Measurements from ENCODE around the gene GPATCH8. TPM values are rescaled to one million over a fixed set of nuclear protein-coding genes. Genes with fewer than 3 reads are reported as not detected.
"Not testable (repeated sequence)": the region's sequence is repeated elsewhere in the genome, so short reads cannot be mapped to it uniquely, and the experiment has no call there.

GPATCH8 gene
- total RNA-seq, 5 donors from 2014 or later (not counting 1 experiment from before 2014, with no cell fraction given): 68.1 to 86.0 (median 69.0) TPM

DNA sequence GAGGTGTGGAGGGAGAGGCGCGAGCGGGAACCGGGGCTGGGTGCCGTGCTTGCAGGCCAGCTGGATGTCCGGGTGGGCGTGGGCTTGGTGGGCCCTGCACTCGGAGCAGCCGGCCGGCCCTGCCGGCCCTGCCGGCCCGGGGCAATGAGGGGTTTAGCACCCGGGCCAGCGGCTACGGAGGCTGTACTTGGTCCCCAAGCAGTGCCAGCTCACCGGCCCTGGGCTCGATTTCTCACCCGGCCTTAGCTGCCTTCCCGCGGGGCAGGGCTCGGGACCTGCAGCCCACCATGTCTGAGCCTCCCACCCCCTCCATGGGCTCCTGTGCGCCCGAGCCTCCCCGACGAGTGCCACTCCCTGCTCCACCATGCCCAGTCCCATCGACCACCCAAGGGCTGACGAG is 24.7 kb upstream of the GPATCH8 start:
- 96% methylated on average over 14 of the region's 28 CpGs for WGBS (ENCODE audit: insufficient coverage)

DNA sequence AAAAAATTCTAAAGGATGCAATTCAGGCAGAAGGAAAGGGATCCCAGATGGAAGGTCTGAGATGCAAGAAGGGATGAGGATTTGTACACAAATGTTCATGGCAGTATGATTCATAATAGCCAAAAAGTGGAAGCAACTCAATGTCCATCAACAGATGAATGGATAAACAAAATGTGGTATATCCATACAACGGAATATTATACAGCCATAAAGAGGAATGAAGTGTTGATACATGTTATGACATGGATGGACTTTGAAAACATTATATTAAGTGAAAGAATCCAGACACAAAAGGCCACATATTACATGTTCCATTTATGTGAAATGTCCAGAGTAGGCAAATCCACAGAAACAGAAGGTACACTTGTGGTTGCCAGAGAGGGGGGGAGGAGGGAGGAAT is 23.9 kb upstream of the GPATCH8 start:
- Histone ChIP-seq H3K27ac (ENCODE audit: low read length) (no peak overlapping the region), H3K36me3 (ENCODE audit: control insufficient read depth in 2 of 2, extremely low read depth in 1 of 2, insufficient read depth in 1 of 2, low read length in 1 of 2) (no peaks in the 10 kb centered on the region), H3K4me1 (ENCODE audit: control insufficient read depth in 1 of 2, extremely low read depth in 1 of 2, insufficient read depth in 2 of 2, low read length in 2 of 2) (no peaks in the 10 kb centered on the region), H3K4me3 (ENCODE audit: control insufficient read depth in 1 of 2, extremely low read depth in 1 of 2, low read length in 1 of 2) (no peak overlapping the region), H3K9me3 (no peaks in the 10 kb centered on the region), H3K27me3 (replicated peaks in 1 of 2; ENCODE audit: control insufficient read depth in 2 of 2, extremely low read depth in 1 of 2, insufficient read depth in 2 of 2, low read length in 1 of 2) (peaks cover 0 to 22% of the 10 kb centered on the region in 2 experiments)
- CTCF ChIA-PET: no interaction called here
- Mint-ChIP-seq H3K36me3 (peaks cover 3% of the 10 kb centered on the region), H3K4me3 (no peak overlapping the region), H3K4me1 (no peaks in the 10 kb centered on the region), H3K27ac (no peak overlapping the region), H3K9me3 (peaks cover 0 to 4% (median 0%) of the 10 kb centered on the region in 3 donors), H3K27me3 (peaks cover 11 to 17% of the 10 kb centered on the region in 2 donors)
- ATAC-seq (replicated peaks in 1 of 4): no peak
- no CpG with 5 or more reads among the region's 1 CpG for WGBS (ENCODE audit: insufficient coverage)
- no peak for DNase-seq
- POLR2A ChIA-PET: no interaction called here

More for the DNA sequence above, 24.7 kb upstream of the GPATCH8 start:
- peaks cover 0 to 4% (median 0%) of the 10 kb centered on the region in 3 donors for H3K9me3 Mint-ChIP-seq
- peaks cover 0 to 18% of the 10 kb centered on the region in 2 experiments for H3K27me3 ChIP-seq (replicated peaks in 1 of 2; ENCODE audit: control insufficient read depth in 2 of 2, extremely low read depth in 1 of 2, insufficient read depth in 2 of 2, low read length in 1 of 2)
- peaks cover 11 to 15% of the 10 kb centered on the region in 2 donors for H3K27me3 Mint-ChIP-seq
- H3K27ac ChIP-seq (ENCODE audit: low read length): no peak overlapping the region
- H3K4me1 ChIP-seq (ENCODE audit: control insufficient read depth in 1 of 2, extremely low read depth in 1 of 2, insufficient read depth in 2 of 2, low read length in 2 of 2): no peaks in the 10 kb centered on the region
- peaks cover 3% of the 10 kb centered on the region for H3K36me3 Mint-ChIP-seq
- no peak for DNase-seq
- no peak overlapping the region for H3K27ac Mint-ChIP-seq
- H3K4me3 ChIP-seq (ENCODE audit: control insufficient read depth in 1 of 2, extremely low read depth in 1 of 2, low read length in 1 of 2): no peak overlapping the region
- no peak overlapping the region for H3K4me3 Mint-ChIP-seq
- H3K9me3 ChIP-seq: no peaks in the 10 kb centered on the region
- ChIA-PET CTCF (interaction anchor here in 1 of 2 donors (0.6 kb wide), 1 partner anchor 84 kb away, joined by 3 read pairs; no protein-coding TSS in a partner anchor), POLR2A (no interaction called here)
- no peaks in the 10 kb centered on the region for H3K4me1 Mint-ChIP-seq
- no peak for ATAC-seq (replicated peaks in 1 of 4)
- H3K36me3 ChIP-seq (ENCODE audit: control insufficient read depth in 2 of 2, extremely low read depth in 1 of 2, insufficient read depth in 1 of 2, low read length in 1 of 2): no peaks in the 10 kb centered on the region

DNA sequence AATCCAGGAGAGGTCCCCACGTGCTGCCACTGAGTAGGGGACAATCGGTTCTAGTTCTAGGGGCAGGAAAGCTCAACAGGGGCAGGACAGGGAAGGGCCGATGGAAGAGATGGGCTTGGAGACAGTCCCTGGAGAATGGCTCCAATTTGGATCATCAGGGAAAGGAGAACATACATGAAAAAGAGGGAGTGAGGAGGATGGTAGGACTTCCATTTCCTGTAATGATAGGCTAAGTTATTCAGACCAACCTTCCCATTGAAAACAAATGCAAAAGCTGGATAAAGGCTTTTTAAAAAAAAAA is 20.4 kb upstream of the GPATCH8 start:
- H3K36me3 Mint-ChIP-seq: peaks cover 3% of the 10 kb centered on the region
- H3K36me3 ChIP-seq (ENCODE audit: control insufficient read depth in 2 of 2, extremely low read depth in 1 of 2, insufficient read depth in 1 of 2, low read length in 1 of 2): no peaks in the 10 kb centered on the region

DNA sequence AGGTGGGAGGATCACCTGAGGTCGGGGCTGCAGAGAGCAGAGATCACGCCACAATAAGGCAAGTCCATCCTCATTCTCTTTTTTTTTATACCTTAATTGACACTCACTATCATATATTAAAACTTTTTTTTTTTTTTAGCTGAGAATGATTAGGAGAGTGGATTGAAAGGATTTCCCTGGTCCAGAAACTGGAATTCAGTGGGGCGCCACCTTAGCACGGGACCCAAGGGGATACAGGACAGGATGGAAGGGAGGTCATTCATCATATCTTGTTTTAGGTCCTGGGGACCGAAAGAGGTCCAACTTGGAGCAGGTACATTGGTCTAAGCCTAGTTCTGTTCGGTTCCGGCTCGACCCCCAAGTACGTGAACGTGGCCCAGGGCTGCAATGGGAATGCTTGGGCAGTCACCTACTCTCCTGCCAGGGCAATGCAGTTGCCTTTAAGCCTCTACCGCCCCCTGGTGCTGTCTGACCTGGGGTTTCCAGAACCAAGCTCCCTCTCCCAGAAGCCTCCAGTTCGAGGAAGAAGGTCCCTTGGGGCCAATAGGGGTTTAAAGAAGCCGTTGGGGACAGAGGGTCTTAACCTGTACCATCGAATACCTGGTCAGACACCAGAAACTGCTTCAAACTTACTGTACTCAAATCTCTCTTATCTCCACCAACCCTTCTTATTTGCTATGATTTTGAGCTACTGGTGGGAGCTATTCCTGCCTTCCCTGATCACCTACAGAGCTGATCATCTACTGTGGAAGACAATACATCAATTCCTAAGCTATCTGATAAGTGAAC is 19.9 kb upstream of the GPATCH8 start:
- Mint-ChIP-seq H3K9me3 (peaks cover 0 to 4% (median 0%) of the 10 kb centered on the region in 3 donors), H3K4me1 (no peaks in the 10 kb centered on the region), H3K4me3 (no peak overlapping the region), H3K36me3 (peaks cover 3% of the 10 kb centered on the region), H3K27me3 (peaks cover 11 to 20% of the 10 kb centered on the region in 2 donors), H3K27ac (no peak overlapping the region)
- POLR2A ChIA-PET: no interaction called here
- no peak overlapping the region for H3K4me3 ChIP-seq (ENCODE audit: control insufficient read depth in 1 of 2, extremely low read depth in 1 of 2, low read length in 1 of 2)
- ATAC-seq (replicated peaks in 1 of 4) (peak in 1 of 4 experiments; percentile 35), DNase-seq (peak in 28 of 35 experiments; percentile 3 to 48 (median 26))
- CTCF ChIA-PET: no interaction called here
- no peaks in the 10 kb centered on the region for H3K9me3 ChIP-seq
- no peaks in the 10 kb centered on the region for H3K4me1 ChIP-seq (ENCODE audit: control insufficient read depth in 1 of 2, extremely low read depth in 1 of 2, insufficient read depth in 2 of 2, low read length in 2 of 2)
- no peaks in the 10 kb centered on the region for H3K36me3 ChIP-seq (ENCODE audit: control insufficient read depth in 2 of 2, extremely low read depth in 1 of 2, insufficient read depth in 1 of 2, low read length in 1 of 2)
- H3K27me3 ChIP-seq (replicated peaks in 1 of 2; ENCODE audit: control insufficient read depth in 2 of 2, extremely low read depth in 1 of 2, insufficient read depth in 2 of 2, low read length in 1 of 2): peaks cover 0 to 20% of the 10 kb centered on the region in 2 experiments
- WGBS (ENCODE audit: insufficient coverage): 72% methylated on average over 8 of the region's 14 CpGs
- H3K27ac ChIP-seq (ENCODE audit: low read length): no peak overlapping the region

More for the DNA sequence above, 20.4 kb upstream of the GPATCH8 start:
- H3K27me3 Mint-ChIP-seq: peaks cover 11 to 18% of the 10 kb centered on the region in 2 donors
- H3K27ac Mint-ChIP-seq: no peak overlapping the region
- Histone ChIP-seq H3K9me3 (no peaks in the 10 kb centered on the region), H3K27me3 (replicated peaks in 1 of 2; ENCODE audit: control insufficient read depth in 2 of 2, extremely low read depth in 1 of 2, insufficient read depth in 2 of 2, low read length in 1 of 2) (peaks cover 0 to 17% of the 10 kb centered on the region in 2 experiments), H3K27ac (ENCODE audit: low read length) (no peak overlapping the region), H3K4me3 (ENCODE audit: control insufficient read depth in 1 of 2, extremely low read depth in 1 of 2, low read length in 1 of 2) (no peak overlapping the region), H3K4me1 (ENCODE audit: control insufficient read depth in 1 of 2, extremely low read depth in 1 of 2, insufficient read depth in 2 of 2, low read length in 2 of 2) (no peaks in the 10 kb centered on the region)
- H3K9me3 Mint-ChIP-seq: peaks cover 0 to 4% (median 0%) of the 10 kb centered on the region in 3 donors
- DNase-seq (no peak), ATAC-seq (replicated peaks in 1 of 4) (no peak)
- WGBS (ENCODE audit: insufficient coverage): 100% methylated on average over 1 of the region's 3 CpGs
- H3K4me3 Mint-ChIP-seq: no peak overlapping the region
- ChIA-PET CTCF (no interaction called here), POLR2A (no interaction called here)
- no peaks in the 10 kb centered on the region for H3K4me1 Mint-ChIP-seq

DNA sequence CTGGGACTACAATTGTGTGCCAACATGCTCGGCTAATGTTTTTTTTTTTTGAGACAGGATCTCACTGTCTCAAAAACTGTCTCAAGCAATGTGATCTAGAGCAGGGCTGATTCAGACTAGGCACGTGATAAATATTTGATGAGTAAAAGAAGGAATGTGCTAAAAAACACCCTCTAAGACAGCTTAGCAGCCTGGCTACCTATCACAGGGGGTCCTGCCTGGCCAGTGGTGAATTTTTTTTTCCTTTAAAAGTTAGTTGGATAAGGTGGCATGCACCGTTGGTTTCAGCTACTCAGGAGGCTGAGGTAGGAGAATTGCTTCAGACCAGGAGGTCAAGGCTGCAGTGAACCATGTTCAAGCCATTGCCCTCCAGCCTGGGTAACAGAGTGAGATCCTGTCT is 14.8 kb upstream of the GPATCH8 start:
- 20% methylated on average over 1 of the region's 3 CpGs for WGBS (ENCODE audit: insufficient coverage)

DNA sequence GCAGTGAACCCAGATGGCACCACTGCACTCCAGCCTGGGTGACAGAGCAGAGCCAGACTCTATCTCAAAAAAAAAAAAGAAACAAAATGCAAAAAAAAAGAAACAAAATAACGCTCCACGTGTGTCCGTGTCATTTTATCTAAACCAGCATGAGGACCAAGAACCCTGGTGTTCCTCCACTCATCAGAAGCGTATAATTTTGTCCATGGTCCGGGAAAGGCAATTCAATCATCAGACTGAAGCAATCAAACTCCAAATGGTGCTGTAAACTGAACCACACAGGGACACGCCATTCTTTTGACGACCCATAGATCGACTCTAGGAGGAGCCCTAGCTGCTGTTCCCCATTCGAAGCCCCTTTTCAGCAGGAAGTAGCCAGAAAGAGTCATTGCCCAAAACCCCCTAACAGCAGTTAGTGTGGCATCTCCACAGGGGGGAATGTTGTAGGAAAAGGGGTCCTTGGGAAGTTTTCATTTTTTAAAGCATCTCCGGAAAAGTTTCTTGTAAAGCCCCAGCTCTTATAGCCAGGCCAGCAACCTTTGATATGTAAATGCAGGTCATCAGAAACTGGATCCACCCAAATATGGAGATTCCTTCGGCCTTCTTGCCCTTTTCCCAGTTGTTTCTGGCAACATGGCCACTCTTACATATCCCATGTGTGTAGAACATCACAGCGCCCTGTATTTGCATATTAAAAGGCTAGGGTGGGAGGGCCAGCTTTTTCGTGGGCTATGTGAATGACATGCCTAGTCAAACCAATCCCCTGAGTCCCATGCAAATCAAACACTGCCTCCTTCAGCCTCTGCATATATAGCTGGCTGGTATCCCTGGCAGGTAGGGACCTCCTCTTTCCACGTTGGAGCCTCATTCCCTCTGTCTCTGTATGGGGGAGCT is 8.3 kb upstream of the GPATCH8 start:
- not testable (repeated sequence) for H3K9me3 Mint-ChIP-seq, H3K27ac Mint-ChIP-seq, H3K4me3 Mint-ChIP-seq

More for the DNA sequence above, 14.8 kb upstream of the GPATCH8 start:
- Mint-ChIP-seq H3K27me3 (peaks cover 6 to 20% of the 10 kb centered on the region in 2 donors), H3K9me3 (no peaks in the 10 kb centered on the region), H3K4me1 (no peaks in the 10 kb centered on the region), H3K4me3 (no peak overlapping the region), H3K36me3 (no peaks in the 10 kb centered on the region), H3K27ac (no peak overlapping the region)
- Histone ChIP-seq H3K36me3 (ENCODE audit: control insufficient read depth in 2 of 2, extremely low read depth in 1 of 2, insufficient read depth in 1 of 2, low read length in 1 of 2) (no peaks in the 10 kb centered on the region), H3K27me3 (replicated peaks in 1 of 2; ENCODE audit: control insufficient read depth in 2 of 2, extremely low read depth in 1 of 2, insufficient read depth in 2 of 2, low read length in 1 of 2) (peaks cover 0 to 22% of the 10 kb centered on the region in 2 experiments), H3K4me1 (ENCODE audit: control insufficient read depth in 1 of 2, extremely low read depth in 1 of 2, insufficient read depth in 2 of 2, low read length in 2 of 2) (no peaks in the 10 kb centered on the region), H3K9me3 (no peaks in the 10 kb centered on the region), H3K4me3 (ENCODE audit: control insufficient read depth in 1 of 2, extremely low read depth in 1 of 2, low read length in 1 of 2) (no peak overlapping the region), H3K27ac (ENCODE audit: low read length) (no peak overlapping the region)
- DNase-seq (no peak), ATAC-seq (replicated peaks in 1 of 4) (no peak)
- CTCF ChIA-PET: no interaction called here
- POLR2A ChIA-PET: no interaction called here

More for the DNA sequence above, 8.3 kb upstream of the GPATCH8 start:
- H3K9me3 ChIP-seq; ATAC-seq (replicated peaks in 1 of 4); H3K27me3 Mint-ChIP-seq; POLR2A ChIA-PET; H3K36me3 Mint-ChIP-seq; H3K4me1 ChIP-seq (ENCODE audit: control insufficient read depth in 1 of 2, extremely low read depth in 1 of 2, insufficient read depth in 2 of 2, low read length in 2 of 2); H3K27ac ChIP-seq (ENCODE audit: low read length); DNase-seq; H3K4me1 Mint-ChIP-seq; H3K36me3 ChIP-seq (ENCODE audit: control insufficient read depth in 2 of 2, extremely low read depth in 1 of 2, insufficient read depth in 1 of 2, low read length in 1 of 2); H3K4me3 ChIP-seq (ENCODE audit: control insufficient read depth in 1 of 2, extremely low read depth in 1 of 2, low read length in 1 of 2): not testable (repeated sequence)
- CTCF ChIA-PET: interaction anchor here in 1 of 2 donors (0.7 kb wide), 1 partner anchor 451 kb away, joined by 3 read pairs; no protein-coding TSS in a partner anchor
- WGBS (ENCODE audit: insufficient coverage): 67% methylated on average over 8 of the region's 14 CpGs
- peaks cover 0 to 13% of the 10 kb centered on the region in 2 experiments for H3K27me3 ChIP-seq (replicated peaks in 1 of 2; ENCODE audit: control insufficient read depth in 2 of 2, extremely low read depth in 1 of 2, insufficient read depth in 2 of 2, low read length in 1 of 2)
